Aorta (tissue), 5 donors: ENCODE results near the gene SLAMF1. TPM values are rescaled to one million over a fixed set of nuclear protein-coding genes. Genes with fewer than 3 reads are reported as not detected.
A peak's percentile ranks its signal among the peaks of the same experiment; 100 is the strongest.
"Not testable (repeated sequence)": the region's sequence is repeated elsewhere in the genome, so short reads cannot be mapped to it uniquely, and the experiment has no call there.

Experiments used
- ATAC-seq: fragments of 200-7000 bp; cut with Tn5 transposase; one replicate; pipeline ENCODE4 v1.9.1; 2022; ENCODE audit warnings: moderate library complexity; ENCODE audit not compliant: low FRiP score
- DNase-seq, 2 donors: peaks; one replicate each; pipeline ENCODE4 v3.0.0-alpha.2; 2020
- H3K27ac ChIP-seq, 2 donors: one replicate each; pipeline ENCODE4 v1.5.1; 2013; ENCODE audit warnings: low read length in 2 of 2, mild to moderate bottlenecking in 2 of 2, moderate library complexity in 2 of 2, control low read depth in 1 of 2, inconsistent platforms in 1 of 2, low read depth in 1 of 2
- H3K27me3 ChIP-seq, 2 donors: one replicate each; pipeline ENCODE4 v1.6.1; 2013; ENCODE audit warnings: control low read depth in 1 of 2, low read length in 1 of 2, mild to moderate bottlenecking in 1 of 2, moderate library complexity in 1 of 2; ENCODE audit not compliant: insufficient read depth in 2 of 2, control insufficient read depth in 1 of 2
- H3K36me3 ChIP-seq, 2 donors: one replicate each; pipeline ENCODE4 v1.6.1; 2013; ENCODE audit warnings: control low read depth in 1 of 2, low read length in 1 of 2, mild to moderate bottlenecking in 1 of 2; ENCODE audit not compliant: insufficient read depth in 2 of 2, control insufficient read depth in 1 of 2
- H3K4me1 ChIP-seq, 2 donors: one replicate each; pipeline ENCODE4 v1.6.1; 2013; ENCODE audit warnings: low read length in 2 of 2, control low read depth in 1 of 2, mild to moderate bottlenecking in 1 of 2, moderate library complexity in 1 of 2; ENCODE audit not compliant: insufficient read depth in 2 of 2, control insufficient read depth in 1 of 2
- H3K4me3 ChIP-seq, 2 donors: one replicate each; pipeline ENCODE4 v1.5.1; 2013; ENCODE audit warnings: low read length in 2 of 2, control low read depth in 1 of 2, mild to moderate bottlenecking in 1 of 2
- H3K9me3 ChIP-seq: one replicate; pipeline ENCODE4 v1.6.1; 2013; ENCODE audit warnings: mild to moderate bottlenecking, low read length; ENCODE audit not compliant: control insufficient read depth
- WGBS, 2 donors: extraction: QIAGEN DNeasy Blood & Tissue Kit; methylation state at CpG; one replicate each; pipeline ENCODE4 v1.1.7; 2013; 5-methylcytosine and 5-hydroxymethylcytosine counted together
- intact Hi-C, 2 donors: fragments of 100-400 bp; cut with DNase I; formaldehyde crosslinking; loops; one replicate each; pipeline versions ENCODE4 v1.14.2 to v1.15.0; 2022
- long read RNA-seq, 2 donors: library from polyadenylated mRNA; unstranded; transcript quantifications; one replicate each; pipeline ENCODE4 v2.0.0, GENCODE V29; 2020 to 2021
- polyA plus RNA-seq, 2 donors: library from polyadenylated mRNA; stranded (reverse); fragments of 200-250 nt; gene quantifications; one replicate each; pipeline ENCODE4 v1.2.3, GENCODE V29; 2013
- total RNA-seq, 2 donors: library from RNA; stranded (reverse); fragmentation: NEBNext Ultra II Directional; extraction: Animal tissue kit (Norgen Biotek cat#: 25700); gene quantifications; one replicate each; pipeline ENCODE4 v1.2.1, GENCODE V29; 2021
- donor health status: healthy with polysubstance abuse.
- donor health status: Bipolar disorder and iron deficiency.
- donor health status: DM: no; HTN: no; CAD: no.
- donor health status: DM: no; HTN: no; CAD: no.
- donor health status: DM: yes; HTN: yes; CAD: no.

SLAMF1 gene
- total RNA-seq (1 to 10 TPM; 1.6 to 2.4 TPM), polyA plus RNA-seq (not detected)
- long read RNA-seq, donor 1, full-length matches to known transcripts: 5 of 8 reads
- long read RNA-seq, donor 1, partial matches to known transcripts: 3 of 8 reads
- long read RNA-seq, donor 1, other reads (novel, unspliced or antisense): 0 of 8 reads
- long read RNA-seq, donor 2, full-length matches to known transcripts: 1 of 1 reads
- long read RNA-seq, donor 2, partial matches to known transcripts: 0 of 1 reads
- long read RNA-seq, donor 2, other reads (novel, unspliced or antisense): 0 of 1 reads

- Histone ChIP-seq H3K4me3 (no peak within 1 kb of the TSS), H3K27ac (no peak within 1 kb of the TSS), H3K36me3 (no peaks in the 10 kb centered on the region), H3K27me3 (no peaks in the 10 kb centered on the region), H3K9me3 (no peaks in the 10 kb centered on the region), H3K4me1 (no peaks in the 10 kb centered on the region)
- intact Hi-C loops: no loop called here
- DNase-seq: peak; percentile 53 to 56
- WGBS, 2 donors: 47 to 55% methylated on average over 11 of the region's 11 CpGs
- no peak for ATAC-seq
Measured at GRCh38 chr1:160646711-160647328, at the start of gene SLAMF1. Gene SLAMF1 (minus strand): TSS chr1:160647044. CDS start chr1:160646945, 99 bp downstream.

- H3K36me3 ChIP-seq, intact Hi-C loops, H3K9me3 ChIP-seq, H3K27me3 ChIP-seq, H3K27ac ChIP-seq, ATAC-seq, H3K4me1 ChIP-seq, H3K4me3 ChIP-seq, DNase-seq: not testable (repeated sequence)
- WGBS, 2 donors: 86 to 89% methylated on average over 10 of the region's 10 CpGs
Measured at GRCh38 chr1:160692390-160692789, 45.5 kb upstream of the SLAMF1 start.

- no peak overlapping the region for H3K27ac ChIP-seq
- intact Hi-C loops: no loop called here
- no peak for ATAC-seq
Measured at GRCh38 chr1:160685266-160685665, 38.4 kb upstream of the SLAMF1 start.

GRCh38 chr1:160682983-160683865 is 36.4 kb upstream of the SLAMF1 start:
- H3K9me3 ChIP-seq: no peaks in the 10 kb centered on the region
- DNase-seq: no peak
- no peaks in the 10 kb centered on the region for H3K4me1 ChIP-seq
- WGBS, 2 donors: 58 to 74% methylated on average over 4 of the region's 4 CpGs
- no peak overlapping the region for H3K4me3 ChIP-seq
- intact Hi-C loops: no loop called here
- H3K36me3 ChIP-seq: no peaks in the 10 kb centered on the region
- no peak overlapping the region for H3K27ac ChIP-seq
- peaks cover 0 to 1% of the 10 kb centered on the region in 2 donors for H3K27me3 ChIP-seq
- no peak for ATAC-seq

More at GRCh38 chr1:160685266-160685665, 38.4 kb upstream of the SLAMF1 start:
- Histone ChIP-seq H3K27me3 (peaks cover 0 to 1% of the 10 kb centered on the region in 2 donors), H3K4me1 (no peaks in the 10 kb centered on the region), H3K36me3 (no peaks in the 10 kb centered on the region), H3K9me3 (no peaks in the 10 kb centered on the region), H3K4me3 (no peak overlapping the region)
- no peak for DNase-seq

- H3K36me3 ChIP-seq: no peaks in the 10 kb centered on the region
- no peak for DNase-seq
- ATAC-seq: no peak
- no peaks in the 10 kb centered on the region for H3K4me1 ChIP-seq
- H3K9me3 ChIP-seq: no peaks in the 10 kb centered on the region
- no peak overlapping the region for H3K27ac ChIP-seq
- peaks cover 0 to 1% of the 10 kb centered on the region in 2 donors for H3K27me3 ChIP-seq
- H3K4me3 ChIP-seq: no peak overlapping the region
- intact Hi-C loops: no loop called here
- 87 to 93% methylated on average over 3 of the region's 3 CpGs for WGBS, 2 donors
Measured at GRCh38 chr1:160681891-160682140, 35.0 kb upstream of the SLAMF1 start.

GRCh38 chr1:160681066-160681890 is 34.4 kb upstream of the SLAMF1 start:
- Histone ChIP-seq H3K9me3 (no peaks in the 10 kb centered on the region), H3K4me1 (no peaks in the 10 kb centered on the region), H3K27ac (no peak overlapping the region), H3K27me3 (peaks cover 0 to 1% of the 10 kb centered on the region in 2 donors), H3K36me3 (no peaks in the 10 kb centered on the region), H3K4me3 (no peak overlapping the region)
- peak; percentile 65 for ATAC-seq
- DNase-seq: peak; percentile 87 to 88
- intact Hi-C loops: no loop called here
- 54% methylated on average over 10 of the region's 10 CpGs for WGBS, 2 donors

GRCh38 chr1:160680399-160680798 is 33.6 kb upstream of the SLAMF1 start:
- WGBS, 2 donors: 92% methylated on average over 8 of the region's 8 CpGs
- Histone ChIP-seq H3K9me3 (no peaks in the 10 kb centered on the region), H3K27me3 (peaks cover 1% of the 10 kb centered on the region in 2 donors), H3K4me1 (no peaks in the 10 kb centered on the region), H3K27ac (no peak overlapping the region), H3K36me3 (no peaks in the 10 kb centered on the region), H3K4me3 (no peak overlapping the region)
- ATAC-seq (no peak), DNase-seq (no peak)
- intact Hi-C loops: no loop called here

- Histone ChIP-seq H3K27me3 (peaks cover 1 to 4% of the 10 kb centered on the region in 2 donors), H3K4me1 (no peaks in the 10 kb centered on the region), H3K9me3 (no peaks in the 10 kb centered on the region), H3K27ac (no peak overlapping the region), H3K36me3 (no peaks in the 10 kb centered on the region), H3K4me3 (no peak overlapping the region)
- no peak for ATAC-seq
- no peak for DNase-seq
- intact Hi-C loops: no loop called here
- 73 to 81% methylated on average over 3 of the region's 3 CpGs for WGBS, 2 donors
Measured at GRCh38 chr1:160679893-160680292, 33.0 kb upstream of the SLAMF1 start.
